GM12878 (cell line): ENCODE data around the gene CCBE1. TPM values are rescaled to one million over a fixed set of nuclear protein-coding genes. Genes with fewer than 3 reads are reported as not detected.

Experiments
- ATAC-seq: fragments of 200-7000 bp; cut with Tn5 transposase; 3 replicates; pipeline ENCODE4 v1.9.1; 2020; ENCODE audit warnings: mild to moderate bottlenecking, moderate library complexity
- BruUV-seq: library from RNA; stranded (reverse); fragments of 400-500 nt; replicated peaks from 2 replicates; lab custom pipeline; 2021; lab: Mats Ljungman, UMichigan
- CTCF ChIA-PET: fragments of 300-600 bp; sonication (Branson Sonifier 250); formaldehyde crosslinking; extraction: SDS; loops from one replicate; lab custom pipeline; 2021; ENCODE audit warnings: inconsistent platforms; lab: Yijun Ruan, JAX
- POLR2A ChIA-PET: fragments of 350-600 bp; formaldehyde crosslinking; extraction: SDS; loops from one replicate; lab custom pipeline; 2021; ENCODE audit warnings: inconsistent platforms; lab: Charles Lee
- RAD21 ChIA-PET: fragments of 300-600 bp; sonication (Branson Sonifier 250); formaldehyde crosslinking; loops from one replicate; lab custom pipeline; 2023; ENCODE audit warnings: antibody characterized with exemption; ENCODE audit not compliant: unreplicated experiment; lab: Charles Lee
- SMC1A ChIA-PET: fragments of 300-600 bp; sonication (Branson Sonifier 250); formaldehyde crosslinking; loops from one replicate; lab custom pipeline; 2023; ENCODE audit not compliant: unreplicated experiment, uncharacterized antibody; lab: Charles Lee
- DNase-seq: peaks from one replicate; pipeline ENCODE4 v3.0.0-alpha.2; 2011; ENCODE audit warnings: low read depth, low spot score
- FAIRE-seq: peaks from 3 replicates; lab custom pipeline; 2011; peaks lifted over from hg19 to GRCh38; lab: Jason Lieb, UNC
- H2AFZ ChIP-seq: 2 replicates; pipeline ENCODE4 v1.6.0; 2011; ENCODE audit warnings: low read depth, low read length, control low read depth; ENCODE audit not compliant: control insufficient read depth
- H3K27ac ChIP-seq: 2 replicates; pipeline ENCODE4 v1.5.1; 2011; ENCODE audit warnings: control low read depth; ENCODE audit not compliant: control insufficient read depth, insufficient read depth
- H3K27me3 ChIP-seq, 2 experiments: replicated peaks in 1 of 2; 2 replicates each; pipeline versions ENCODE4 v1.6.0 to v1.6.1; 2011; ENCODE audit warnings: low read length in 1 of 2; ENCODE audit not compliant: control insufficient read depth in 2 of 2, insufficient read depth in 2 of 2
- H3K36me3 ChIP-seq, 2 experiments: 2 replicates each; pipeline ENCODE4 v1.5.1; 2011; ENCODE audit warnings: low read length in 1 of 2; ENCODE audit not compliant: control insufficient read depth in 2 of 2, insufficient read depth in 2 of 2
- H3K4me1 ChIP-seq: 2 replicates; pipeline ENCODE4 v1.6.1; 2011; ENCODE audit warnings: mild to moderate bottlenecking, low read length, moderate library complexity, mixed read lengths; ENCODE audit not compliant: control insufficient read depth, insufficient read depth
- H3K4me2 ChIP-seq: 2 replicates; pipeline ENCODE4 v1.6.0; 2011; ENCODE audit warnings: control low read depth; ENCODE audit not compliant: control insufficient read depth, insufficient read depth
- H3K4me3 ChIP-seq: fragments of 200-600 bp; sonication (generic); 2 replicates; pipeline ENCODE4 v1.5.1; 2016
- H3K79me2 ChIP-seq: 2 replicates; pipeline ENCODE4 v1.6.0; 2011; ENCODE audit warnings: low read length; ENCODE audit not compliant: control insufficient read depth, insufficient read depth
- H3K9ac ChIP-seq: 2 replicates; pipeline ENCODE4 v1.8.0; 2011; ENCODE audit warnings: low read length, control low read depth, mixed read lengths; ENCODE audit not compliant: control insufficient read depth, insufficient read depth
- H3K9me3 ChIP-seq: replicated peaks from 3 replicates; pipeline ENCODE4 v1.5.1; 2011; ENCODE audit warnings: mild to moderate bottlenecking, low read length; ENCODE audit not compliant: control insufficient read depth, insufficient read depth
- H4K20me1 ChIP-seq: 2 replicates; pipeline ENCODE4 v1.6.0; 2011; ENCODE audit not compliant: control insufficient read depth, insufficient read depth
- HDAC6 ChIP-seq: fragments of 200-600 bp; sonication (generic); IDR thresholded peaks from one replicate; pipeline ENCODE4 v1.8.0; 2017; ENCODE audit warnings: antibody characterized with exemption; ENCODE audit not compliant: unreplicated experiment
- IKZF1 ChIP-seq: fragments of 450-650 bp; conservative IDR thresholded peaks from 2 replicates; pipeline ENCODE4 v1.6.1; 2017; ENCODE audit warnings: antibody characterized with exemption, mild to moderate bottlenecking
- MEF2A ChIP-seq: IDR thresholded peaks from 2 replicates; pipeline ENCODE4 v1.6.1; 2011; ENCODE audit warnings: low read depth, mild to moderate bottlenecking, low read length, moderate library complexity; ENCODE audit not compliant: insufficient read depth
- TCF3 ChIP-seq: IDR thresholded peaks from 2 replicates; pipeline ENCODE4 v1.6.1; 2012; ENCODE audit warnings: low read depth, mild to moderate bottlenecking, low read length, borderline replicate concordance; ENCODE audit not compliant: insufficient read depth
- TCF7 ChIP-seq: IDR thresholded peaks from 2 replicates; pipeline ENCODE4 v1.6.1; 2014; ENCODE audit warnings: antibody characterized with exemption, borderline replicate concordance
- WRNIP1 ChIP-seq: IDR thresholded peaks from 2 replicates; pipeline ENCODE4 v1.6.1; 2011; ENCODE audit warnings: low read depth, low read length, improper control_type of control experiment, borderline replicate concordance
- WGBS: methylation state at CpG from one replicate; pipeline ENCODE4 v1.1.6; 2016; ENCODE audit warnings: low lambda C conversion rate; ENCODE audit not compliant: insufficient replicate concordance, insufficient coverage; ENCODE audit errors: missing lambda C conversion rate; 5-methylcytosine and 5-hydroxymethylcytosine counted together
- in situ Hi-C: fragments of 300-500 bp; cut with MboI; formaldehyde crosslinking; loops from 9 replicates; pipeline ENCODE4 v1.14.3; 2018; ENCODE audit warnings: mixed read lengths
- intact Hi-C: fragments of 100-400 bp; cut with micrococcal nuclease; formaldehyde crosslinking; loops from one replicate; pipeline ENCODE4 v1.14.2; 2022; ENCODE audit not compliant: unreplicated experiment
- polyA plus RNA-seq, 11 experiments: library from polyadenylated mRNA; depleted of rRNA in 4 of 11; unstranded in 6 of 11; stranded (reverse) in 5 of 11; fragments of >200 nt; fragmentation: Nextera tagmentation in 4 of 11; fragmentation: Illumina TruSeq in 1 of 11; extraction: Ambion mirVana in 4 of 11; extraction: Trizol in 1 of 11; gene quantifications; 1 replicate in 1 of 11; 2 replicates in 10 of 11; pipeline versions ENCODE4 v1.2.1 to v1.2.3, GENCODE V29; 2011 to 2016; ENCODE audit warnings: inconsistent platforms in 2 of 11, missing spikeins in 2 of 11, low read depth in 1 of 11
- total RNA-seq, 4 experiments: library from RNA; depleted of rRNA in 3 of 4; stranded (reverse); fragments of >200 nt in 3 of 4; fragmentation: Illumina TruSeq in 1 of 4; extraction: Trizol in 1 of 4; gene quantifications; 2 replicates each; pipeline versions ENCODE4 v1.2.1 to v1.2.3, GENCODE V29; 2013 to 2021
- TF ChIP-seq, protein P1 (sequence below): fragments of 450-650 bp; IDR thresholded peaks from 2 replicates; pipeline ENCODE4 v1.6.1; 2017; ENCODE audit warnings: mild to moderate bottlenecking, moderate library complexity

Gene CCBE1
- total and polyA plus RNA-seq, 10 of the 15 experiments (the other 5 are each of a cell fraction or from before 2014, with no cell fraction given), result 0.03 to 0.49 (median 0.04) TPM; not detected in 7

- ATAC-seq, result no peak
- H3K79me2 ChIP-seq, result no peaks in the 10 kb centered on the region
- ChIA-PET POLR2A (no interaction called here), RAD21 (no interaction called here)
- H4K20me1 ChIP-seq, result no peaks in the 10 kb centered on the region
- H3K4me3 ChIP-seq, result no peak overlapping the region
- H3K27me3 ChIP-seq, result no peaks in the 10 kb centered on the region; a peak in 2 of 4 replicates
- TF ChIP-seq MEF2A, result no peak
- TF ChIP-seq, protein P1, sequence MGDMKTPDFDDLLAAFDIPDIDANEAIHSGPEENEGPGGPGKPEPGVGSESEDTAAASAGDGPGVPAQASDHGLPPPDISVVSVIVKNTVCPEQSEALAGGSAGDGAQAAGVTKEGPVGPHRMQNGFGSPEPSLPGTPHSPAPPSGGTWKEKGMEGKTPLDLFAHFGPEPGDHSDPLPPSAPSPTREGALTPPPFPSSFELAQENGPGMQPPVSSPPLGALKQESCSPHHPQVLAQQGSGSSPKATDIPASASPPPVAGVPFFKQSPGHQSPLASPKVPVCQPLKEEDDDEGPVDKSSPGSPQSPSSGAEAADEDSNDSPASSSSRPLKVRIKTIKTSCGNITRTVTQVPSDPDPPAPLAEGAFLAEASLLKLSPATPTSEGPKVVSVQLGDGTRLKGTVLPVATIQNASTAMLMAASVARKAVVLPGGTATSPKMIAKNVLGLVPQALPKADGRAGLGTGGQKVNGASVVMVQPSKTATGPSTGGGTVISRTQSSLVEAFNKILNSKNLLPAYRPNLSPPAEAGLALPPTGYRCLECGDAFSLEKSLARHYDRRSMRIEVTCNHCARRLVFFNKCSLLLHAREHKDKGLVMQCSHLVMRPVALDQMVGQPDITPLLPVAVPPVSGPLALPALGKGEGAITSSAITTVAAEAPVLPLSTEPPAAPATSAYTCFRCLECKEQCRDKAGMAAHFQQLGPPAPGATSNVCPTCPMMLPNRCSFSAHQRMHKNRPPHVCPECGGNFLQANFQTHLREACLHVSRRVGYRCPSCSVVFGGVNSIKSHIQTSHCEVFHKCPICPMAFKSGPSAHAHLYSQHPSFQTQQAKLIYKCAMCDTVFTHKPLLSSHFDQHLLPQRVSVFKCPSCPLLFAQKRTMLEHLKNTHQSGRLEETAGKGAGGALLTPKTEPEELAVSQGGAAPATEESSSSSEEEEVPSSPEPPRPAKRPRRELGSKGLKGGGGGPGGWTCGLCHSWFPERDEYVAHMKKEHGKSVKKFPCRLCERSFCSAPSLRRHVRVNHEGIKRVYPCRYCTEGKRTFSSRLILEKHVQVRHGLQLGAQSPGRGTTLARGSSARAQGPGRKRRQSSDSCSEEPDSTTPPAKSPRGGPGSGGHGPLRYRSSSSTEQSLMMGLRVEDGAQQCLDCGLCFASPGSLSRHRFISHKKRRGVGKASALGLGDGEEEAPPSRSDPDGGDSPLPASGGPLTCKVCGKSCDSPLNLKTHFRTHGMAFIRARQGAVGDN, result no peak
- TF ChIP-seq TCF3, result no peak
- no peak for TF ChIP-seq WRNIP1
- no peak for TF ChIP-seq TCF7
- TF ChIP-seq HDAC6, result no peak
- TF ChIP-seq IKZF1, result no peak
- TF ChIP-seq, all 136 proteins: peak for 0
- no peak overlapping the region for H3K9ac ChIP-seq
- no TSS peak for BruUV-seq
- WGBS, result 28% methylated on average over 6 of the region's 6 CpGs
- no peak overlapping the region for H3K4me2 ChIP-seq
- no peak overlapping the region for H3K27ac ChIP-seq
- no peaks in the 10 kb centered on the region for H3K4me1 ChIP-seq
- H3K9me3 ChIP-seq, result no peaks in the 10 kb centered on the region
- in situ Hi-C loops (no loop called here), intact Hi-C loops (no loop called here)
- FAIRE-seq, result no peak
- ChIA-PET SMC1A (no interaction called here), CTCF (no interaction called here)
- no peaks in the 10 kb centered on the region for H3K36me3 ChIP-seq
- no peak for DNase-seq
- no peak overlapping the region for H2AFZ ChIP-seq
Observed at GRCh38 chr18:59643740-59644139, 53.5 kb downstream of the CCBE1 start.
